Uterus (tissue), 2 donors: Measurements from ENCODE around the gene HMGN4.

ENCODE experiments used
- CTCF ChIP-seq, 4 experiments: fragments of 200-600 bp in 2 of 4; fragments of 450-650 bp in 2 of 4; sonication (generic) in 2 of 4; IDR thresholded peaks; one replicate each; pipeline ENCODE4 v1.5.1; 2016 to 2019; ENCODE audit warnings: antibody characterized with exemption in 4 of 4, mild to moderate bottlenecking in 2 of 4, moderate library complexity in 1 of 4
- POLR2A ChIP-seq, 2 donors: fragments of 450-650 bp; IDR thresholded peaks; one replicate each; pipeline ENCODE4 v1.6.1; 2016; ENCODE audit warnings: antibody characterized with exemption in 2 of 2, mild to moderate bottlenecking in 1 of 2, moderate library complexity in 1 of 2

GRCh38 chr6:26500102-26500501, 38.1 kb upstream of the HMGN4 start, which contains the start of gene BTN1A1:
- no peak for TF ChIP-seq CTCF (IDR thresholded peaks at IDR 0.05)
- TF ChIP-seq POLR2A (IDR thresholded peaks at IDR 0.05): no peak
